LNCAP (cell line): ENCODE data around the gene AHDC1.

ENCODE experiments used
- CTCF ChIP-seq: fragments of 450-650 bp; IDR thresholded peaks from 2 replicates; pipeline ENCODE4 v1.5.1; 2017; ENCODE audit warnings: mild to moderate bottlenecking

AHDC1 gene, protein sequence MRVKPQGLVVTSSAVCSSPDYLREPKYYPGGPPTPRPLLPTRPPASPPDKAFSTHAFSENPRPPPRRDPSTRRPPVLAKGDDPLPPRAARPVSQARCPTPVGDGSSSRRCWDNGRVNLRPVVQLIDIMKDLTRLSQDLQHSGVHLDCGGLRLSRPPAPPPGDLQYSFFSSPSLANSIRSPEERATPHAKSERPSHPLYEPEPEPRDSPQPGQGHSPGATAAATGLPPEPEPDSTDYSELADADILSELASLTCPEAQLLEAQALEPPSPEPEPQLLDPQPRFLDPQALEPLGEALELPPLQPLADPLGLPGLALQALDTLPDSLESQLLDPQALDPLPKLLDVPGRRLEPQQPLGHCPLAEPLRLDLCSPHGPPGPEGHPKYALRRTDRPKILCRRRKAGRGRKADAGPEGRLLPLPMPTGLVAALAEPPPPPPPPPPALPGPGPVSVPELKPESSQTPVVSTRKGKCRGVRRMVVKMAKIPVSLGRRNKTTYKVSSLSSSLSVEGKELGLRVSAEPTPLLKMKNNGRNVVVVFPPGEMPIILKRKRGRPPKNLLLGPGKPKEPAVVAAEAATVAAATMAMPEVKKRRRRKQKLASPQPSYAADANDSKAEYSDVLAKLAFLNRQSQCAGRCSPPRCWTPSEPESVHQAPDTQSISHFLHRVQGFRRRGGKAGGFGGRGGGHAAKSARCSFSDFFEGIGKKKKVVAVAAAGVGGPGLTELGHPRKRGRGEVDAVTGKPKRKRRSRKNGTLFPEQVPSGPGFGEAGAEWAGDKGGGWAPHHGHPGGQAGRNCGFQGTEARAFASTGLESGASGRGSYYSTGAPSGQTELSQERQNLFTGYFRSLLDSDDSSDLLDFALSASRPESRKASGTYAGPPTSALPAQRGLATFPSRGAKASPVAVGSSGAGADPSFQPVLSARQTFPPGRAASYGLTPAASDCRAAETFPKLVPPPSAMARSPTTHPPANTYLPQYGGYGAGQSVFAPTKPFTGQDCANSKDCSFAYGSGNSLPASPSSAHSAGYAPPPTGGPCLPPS (N-terminal part only)

GRCh38 chr1:27603681-27604578 lies at the start of gene AHDC1:
TSS of gene AHDC1 (minus strand) at chr1:27604144. CDS start at chr1:27552115, 52,029 bp downstream.
- no peak for TF ChIP-seq CTCF

DNA sequence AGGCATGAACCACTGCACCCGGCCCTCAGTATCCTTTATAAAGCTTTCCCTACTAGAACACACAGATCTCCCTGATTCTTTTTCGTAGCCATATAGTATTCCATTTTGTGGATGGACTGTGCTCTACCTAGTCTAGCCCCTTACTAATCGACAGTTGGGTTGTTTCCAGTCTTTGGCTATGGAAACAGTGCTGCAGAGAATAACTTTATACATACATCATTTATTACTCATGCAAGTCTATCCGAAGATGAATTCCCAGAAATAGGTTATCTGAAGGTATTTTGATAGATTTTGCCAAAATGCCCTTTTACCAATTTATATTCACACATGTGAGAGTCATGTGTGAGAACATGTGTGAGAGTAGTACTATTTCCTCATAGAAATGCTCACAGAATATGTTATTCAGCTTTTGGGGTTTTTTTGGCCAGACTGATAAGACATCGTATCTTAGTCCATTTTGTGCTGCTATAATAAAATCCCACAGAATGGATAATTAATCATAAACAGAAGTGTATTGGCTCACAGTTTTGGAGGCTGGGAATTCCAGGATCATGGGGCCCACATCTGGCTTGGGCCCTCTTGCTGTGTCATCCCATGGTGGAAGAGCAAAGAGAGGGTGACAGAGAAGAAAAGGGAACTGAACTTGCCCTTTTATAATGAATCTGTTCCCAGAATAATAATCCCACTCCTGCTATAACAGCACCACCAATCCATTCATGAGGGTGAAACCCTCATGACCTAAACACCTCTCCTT lies 48.3 kb upstream of the AHDC1 start:
- TF ChIP-seq CTCF, result no peak

DNA sequence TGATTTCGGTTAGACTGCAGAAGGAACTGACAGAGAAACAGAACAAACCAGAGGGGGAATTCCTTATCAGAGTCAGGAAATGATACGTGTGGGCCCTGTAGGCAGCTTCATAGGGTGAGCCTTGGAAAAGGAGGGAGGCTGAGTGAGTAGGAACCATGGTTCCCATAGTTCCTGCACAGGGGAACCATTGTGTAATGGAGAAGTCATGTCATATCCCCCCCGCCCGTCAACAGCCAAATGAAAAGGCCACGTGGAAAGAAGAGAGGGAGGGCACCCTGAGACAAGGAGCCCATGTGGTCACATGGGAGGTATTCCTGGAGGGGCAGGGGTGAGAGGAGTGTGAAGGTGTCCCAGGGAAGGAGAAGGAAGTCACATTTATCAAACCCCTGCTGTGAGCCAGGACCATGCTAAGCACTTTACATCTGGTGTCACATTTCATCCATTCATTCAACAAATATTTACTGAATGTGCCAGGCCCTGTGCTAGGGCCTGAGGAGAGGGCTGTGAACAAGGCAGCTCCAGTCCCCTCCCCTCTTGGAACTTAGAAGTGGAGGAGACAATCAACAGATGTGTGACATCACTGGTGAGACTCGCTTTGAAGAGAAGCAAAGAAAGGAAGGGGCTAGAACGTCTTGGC lies 46.7 kb upstream of the AHDC1 start:
- no peak for TF ChIP-seq CTCF

GRCh38 chr1:27650171-27650538 lies 46.2 kb upstream of the AHDC1 start:
- no peak for TF ChIP-seq CTCF

DNA sequence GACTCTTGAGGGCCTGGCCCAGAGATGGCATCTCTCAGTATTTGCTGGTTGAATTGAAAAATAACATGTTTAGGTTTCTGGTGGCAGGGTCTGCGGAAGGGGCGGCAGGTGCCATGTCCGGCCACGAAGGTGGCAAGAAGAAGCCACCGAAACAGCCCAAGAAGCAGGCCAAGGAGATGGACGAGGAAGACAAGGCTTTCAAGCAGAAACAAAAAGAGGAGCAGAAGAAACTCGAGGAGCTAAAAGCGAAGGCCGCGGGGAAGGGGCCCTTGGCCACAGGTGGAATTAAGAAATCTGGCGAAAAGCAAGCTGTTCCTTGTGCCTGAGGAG lies 45.3 kb upstream of the AHDC1 start:
- TF ChIP-seq CTCF, result no peak

GRCh38 chr1:27648602-27649305 lies 44.8 kb upstream of the AHDC1 start:
- no peak for TF ChIP-seq CTCF
